K562 (cell line): ENCODE data around the gene MXI1. TPM values are rescaled to one million over a fixed set of nuclear protein-coding genes. Genes with fewer than 3 reads are reported as not detected.

Source experiments
- DPF2 ChIP-seq: fragments of 450-650 bp; IDR thresholded peaks from 2 replicates; pipeline ENCODE4 v1.6.1; 2016
- ESRRB ChIP-seq: fragments of 250-450 bp; sonication (Bioruptor Pico); IDR thresholded peaks from 2 replicates; pipeline ENCODE4 v1.5.0; 2020; ENCODE audit warnings: mild to moderate bottlenecking, moderate library complexity, borderline replicate concordance
- KDM4B ChIP-seq, 2 experiments: fragments of 450-650 bp in 1 of 2; sonication (generic) in 1 of 2; IDR thresholded peaks; 2 replicates each; pipeline ENCODE4 v1.6.1; 2016 to 2017; ENCODE audit warnings: borderline replicate concordance in 2 of 2, antibody characterized with exemption in 1 of 2, low read depth in 1 of 2, mild to moderate bottlenecking in 1 of 2
- LARP7 ChIP-seq: fragments of 450-650 bp; IDR thresholded peaks from 2 replicates; pipeline ENCODE4 v1.6.1; 2016
- NCOR1 ChIP-seq: fragments of 450-650 bp; IDR thresholded peaks from 2 replicates; pipeline ENCODE4 v1.6.1; 2016; ENCODE audit warnings: mild to moderate bottlenecking, moderate library complexity
- NR2F6 ChIP-seq: fragments of 450-650 bp; formaldehyde crosslinking; IDR thresholded peaks from 2 replicates; pipeline ENCODE4 v1.4.0; 2020; ENCODE audit warnings: mild to moderate bottlenecking
- PCBP2 ChIP-seq: fragments of 200-400 bp; formaldehyde crosslinking; IDR thresholded peaks from 2 replicates; pipeline ENCODE4 v1.6.1; 2018; ENCODE audit warnings: low read length, low read depth, mild to moderate bottlenecking, moderate library complexity; ENCODE audit not compliant: poor library complexity, severe bottlenecking
- PPARD ChIP-seq: fragments of 250-450 bp; sonication (Bioruptor Pico); IDR thresholded peaks from 2 replicates; pipeline ENCODE4 v1.8.0; 2022; ENCODE audit warnings: inconsistent platforms, mild to moderate bottlenecking, moderate library complexity
- RFX1 ChIP-seq: fragments of 450-650 bp; IDR thresholded peaks from 2 replicates; pipeline ENCODE4 v1.6.1; 2016; ENCODE audit warnings: mild to moderate bottlenecking, moderate library complexity
- SMC3 ChIP-seq: conservative IDR thresholded peaks from 2 replicates; pipeline ENCODE4 v1.6.1; 2011; ENCODE audit warnings: low read depth, low read length, improper control_type of control experiment; ENCODE audit not compliant: insufficient read depth
- ZBTB43 ChIP-seq: sonication (generic); formaldehyde crosslinking; IDR thresholded peaks from 2 replicates; pipeline ENCODE4 v1.8.0; 2023; ENCODE audit warnings: mild to moderate bottlenecking, missing genetic modification reagents
- ZEB2 ChIP-seq: fragments of 450-650 bp; IDR thresholded peaks from 2 replicates; pipeline ENCODE4 v1.6.1; 2016
- ZFP1 ChIP-seq: fragments of 450-650 bp; formaldehyde crosslinking; IDR thresholded peaks from 2 replicates; pipeline ENCODE4 v1.4.0; 2020; ENCODE audit warnings: mild to moderate bottlenecking, mixed read lengths
- ZNF184 ChIP-seq: sonication (generic); formaldehyde crosslinking; IDR thresholded peaks from 2 replicates; pipeline ENCODE4 v1.5.0; 2020; ENCODE audit warnings: missing genetic modification reagents
- ZNF263 ChIP-seq: sonication (generic); formaldehyde crosslinking; IDR thresholded peaks from 2 replicates; pipeline ENCODE4 v1.8.0; 2022; ENCODE audit warnings: mild to moderate bottlenecking, missing genetic modification reagents, borderline replicate concordance
- ZNF311 ChIP-seq: fragments of 250-450 bp; sonication (Bioruptor Pico); IDR thresholded peaks from 2 replicates; pipeline ENCODE4 v1.4.0; 2020; ENCODE audit warnings: mild to moderate bottlenecking, moderate library complexity
- ZNF398 ChIP-seq: fragments of 250-450 bp; sonication (Bioruptor Pico); IDR thresholded peaks from 2 replicates; pipeline ENCODE4 v1.8.0; 2021; ENCODE audit warnings: moderate library complexity, mild to moderate bottlenecking, inconsistent platforms
- ZNF584 ChIP-seq: fragments of 200-800 bp; sonication (Bioruptor generic); IDR thresholded peaks from 2 replicates; pipeline ENCODE4 v1.6.1; 2016; ENCODE audit warnings: low read depth, mild to moderate bottlenecking, missing genetic modification characterization, missing compliant biosample characterization
- polyA plus RNA-seq, 8 experiments: library from polyadenylated mRNA; depleted of rRNA in 4 of 8; stranded (reverse) in 5 of 8; unstranded in 3 of 8; fragments of >200 nt; fragmentation: Nextera tagmentation in 2 of 8; fragmentation: Illumina TruSeq in 1 of 8; extraction: Ambion mirVana in 2 of 8; extraction: Trizol in 1 of 8; gene quantifications; 2 replicates each; pipeline versions ENCODE4 v1.2.1 to v1.2.3, GENCODE V29; 2011 to 2014; ENCODE audit warnings: inconsistent platforms in 1 of 8, missing spikeins in 1 of 8
- total RNA-seq, 7 experiments: library from RNA; depleted of rRNA in 6 of 7; stranded (reverse); fragments of >200 nt in 6 of 7; fragmentation: Illumina TruSeq in 2 of 7; extraction: Trizol in 2 of 7; gene quantifications; 2 replicates each; pipeline versions ENCODE4 v1.2.1 to v1.2.3, GENCODE V29; 2011 to 2021; ENCODE audit warnings: low replicate concordance in 1 of 7
- TF ChIP-seq, protein P1 (sequence below): fragments of 250-450 bp; sonication (Bioruptor Pico); IDR thresholded peaks from 2 replicates; pipeline ENCODE4 v1.5.0; 2020; ENCODE audit warnings: mild to moderate bottlenecking, borderline replicate concordance
- TF ChIP-seq, protein P2 (sequence below): fragments of 450-650 bp; IDR thresholded peaks from 2 replicates; pipeline ENCODE4 v1.6.1; 2016; ENCODE audit warnings: borderline replicate concordance
- TF ChIP-seq, protein P3 (sequence below): fragments of 450-650 bp; IDR thresholded peaks from 2 replicates; pipeline ENCODE4 v1.6.1; 2017; ENCODE audit warnings: mild to moderate bottlenecking, moderate library complexity

MXI1 gene
- total and polyA plus RNA-seq, 9 of the 15 experiments (the other 6 are each of a cell fraction or from before 2014, with no cell fraction given) = 9.1 to 23.7 (median 14.8) TPM

DNA sequence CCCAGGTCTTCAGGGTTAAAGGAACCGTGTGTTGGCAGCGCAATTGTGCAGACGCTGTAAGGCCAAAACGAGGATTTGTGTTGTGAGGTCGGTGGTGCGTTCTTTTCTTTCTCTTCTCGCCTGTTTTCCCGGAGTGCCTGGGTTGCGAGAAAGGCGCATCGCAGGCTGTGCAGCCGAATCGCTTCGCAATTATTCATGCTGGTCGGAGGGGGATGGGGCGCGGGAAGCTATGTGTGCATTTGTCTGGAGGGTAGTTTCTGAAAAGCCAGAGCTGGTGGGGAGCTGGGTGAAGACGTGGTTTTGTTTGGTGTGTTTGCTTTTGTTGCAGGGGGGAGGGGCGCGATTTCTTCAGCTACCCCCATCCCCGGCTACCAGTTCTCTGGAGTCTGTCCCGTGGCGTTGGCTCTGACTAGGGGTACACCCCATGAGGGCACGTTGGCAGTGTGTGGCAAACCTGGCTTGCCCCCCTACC is 2.1 kb downstream of the MXI1 start (continued):
- TF ChIP-seq, protein P1, sequence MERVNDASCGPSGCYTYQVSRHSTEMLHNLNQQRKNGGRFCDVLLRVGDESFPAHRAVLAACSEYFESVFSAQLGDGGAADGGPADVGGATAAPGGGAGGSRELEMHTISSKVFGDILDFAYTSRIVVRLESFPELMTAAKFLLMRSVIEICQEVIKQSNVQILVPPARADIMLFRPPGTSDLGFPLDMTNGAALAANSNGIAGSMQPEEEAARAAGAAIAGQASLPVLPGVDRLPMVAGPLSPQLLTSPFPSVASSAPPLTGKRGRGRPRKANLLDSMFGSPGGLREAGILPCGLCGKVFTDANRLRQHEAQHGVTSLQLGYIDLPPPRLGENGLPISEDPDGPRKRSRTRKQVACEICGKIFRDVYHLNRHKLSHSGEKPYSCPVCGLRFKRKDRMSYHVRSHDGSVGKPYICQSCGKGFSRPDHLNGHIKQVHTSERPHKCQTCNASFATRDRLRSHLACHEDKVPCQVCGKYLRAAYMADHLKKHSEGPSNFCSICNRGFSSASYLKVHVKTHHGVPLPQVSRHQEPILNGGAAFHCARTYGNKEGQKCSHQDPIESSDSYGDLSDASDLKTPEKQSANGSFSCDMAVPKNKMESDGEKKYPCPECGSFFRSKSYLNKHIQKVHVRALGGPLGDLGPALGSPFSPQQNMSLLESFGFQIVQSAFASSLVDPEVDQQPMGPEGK (CRISPR knock-in tag) = no peak
- peak; percentile 96 for TF ChIP-seq ZNF184 (CRISPR knock-in tag)
- no peak for TF ChIP-seq RFX1
- no peak for TF ChIP-seq PPARD (CRISPR knock-in tag)
- TF ChIP-seq SMC3 = no peak
- no peak for TF ChIP-seq LARP7
- no peak for TF ChIP-seq ZNF584 (CRISPR knock-in tag)
- TF ChIP-seq, protein P2, sequence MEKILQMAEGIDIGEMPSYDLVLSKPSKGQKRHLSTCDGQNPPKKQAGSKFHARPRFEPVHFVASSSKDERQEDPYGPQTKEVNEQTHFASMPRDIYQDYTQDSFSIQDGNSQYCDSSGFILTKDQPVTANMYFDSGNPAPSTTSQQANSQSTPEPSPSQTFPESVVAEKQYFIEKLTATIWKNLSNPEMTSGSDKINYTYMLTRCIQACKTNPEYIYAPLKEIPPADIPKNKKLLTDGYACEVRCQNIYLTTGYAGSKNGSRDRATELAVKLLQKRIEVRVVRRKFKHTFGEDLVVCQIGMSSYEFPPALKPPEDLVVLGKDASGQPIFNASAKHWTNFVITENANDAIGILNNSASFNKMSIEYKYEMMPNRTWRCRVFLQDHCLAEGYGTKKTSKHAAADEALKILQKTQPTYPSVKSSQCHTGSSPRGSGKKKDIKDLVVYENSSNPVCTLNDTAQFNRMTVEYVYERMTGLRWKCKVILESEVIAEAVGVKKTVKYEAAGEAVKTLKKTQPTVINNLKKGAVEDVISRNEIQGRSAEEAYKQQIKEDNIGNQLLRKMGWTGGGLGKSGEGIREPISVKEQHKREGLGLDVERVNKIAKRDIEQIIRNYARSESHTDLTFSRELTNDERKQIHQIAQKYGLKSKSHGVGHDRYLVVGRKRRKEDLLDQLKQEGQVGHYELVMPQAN = peak; percentile 38; the same call in 1 of the 2 replicates
- TF ChIP-seq ZFP1 (CRISPR knock-in tag) = no peak
- peak; percentile 50; the same call in 1 of the 2 replicates for TF ChIP-seq ZBTB43 (CRISPR knock-in tag)
- TF ChIP-seq, protein P3, sequence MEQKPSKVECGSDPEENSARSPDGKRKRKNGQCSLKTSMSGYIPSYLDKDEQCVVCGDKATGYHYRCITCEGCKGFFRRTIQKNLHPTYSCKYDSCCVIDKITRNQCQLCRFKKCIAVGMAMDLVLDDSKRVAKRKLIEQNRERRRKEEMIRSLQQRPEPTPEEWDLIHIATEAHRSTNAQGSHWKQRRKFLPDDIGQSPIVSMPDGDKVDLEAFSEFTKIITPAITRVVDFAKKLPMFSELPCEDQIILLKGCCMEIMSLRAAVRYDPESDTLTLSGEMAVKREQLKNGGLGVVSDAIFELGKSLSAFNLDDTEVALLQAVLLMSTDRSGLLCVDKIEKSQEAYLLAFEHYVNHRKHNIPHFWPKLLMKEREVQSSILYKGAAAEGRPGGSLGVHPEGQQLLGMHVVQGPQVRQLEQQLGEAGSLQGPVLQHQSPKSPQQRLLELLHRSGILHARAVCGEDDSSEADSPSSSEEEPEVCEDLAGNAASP = no peak
- no peak for TF ChIP-seq NCOR1
- no peak for TF ChIP-seq NR2F6
- TF ChIP-seq DPF2 = peak; percentile 33; the same call in 1 of the 2 replicates
- TF ChIP-seq ESRRB = no peak
- TF ChIP-seq ZNF398 (CRISPR knock-in tag) = no peak
- TF ChIP-seq KDM4B (IDR thresholded peaks at IDR 0.05; ENCODE audit: borderline replicate concordance in 2 of 2, low read depth in 1 of 2) = no peak
- peak; percentile 33; the same call in 1 of the 2 replicates for TF ChIP-seq ZNF263 (CRISPR knock-in tag)
- TF ChIP-seq ZNF311 (CRISPR knock-in tag) = no peak
- TF ChIP-seq PCBP2 = no peak
- TF ChIP-seq ZEB2 = no peak
